ENCODE data around the gene EIF3B.
"Not testable (repeated sequence)": the region's sequence is repeated elsewhere in the genome, so short reads cannot be mapped to it uniquely, and the experiment has no call there.

EIF3B gene

DNA sequence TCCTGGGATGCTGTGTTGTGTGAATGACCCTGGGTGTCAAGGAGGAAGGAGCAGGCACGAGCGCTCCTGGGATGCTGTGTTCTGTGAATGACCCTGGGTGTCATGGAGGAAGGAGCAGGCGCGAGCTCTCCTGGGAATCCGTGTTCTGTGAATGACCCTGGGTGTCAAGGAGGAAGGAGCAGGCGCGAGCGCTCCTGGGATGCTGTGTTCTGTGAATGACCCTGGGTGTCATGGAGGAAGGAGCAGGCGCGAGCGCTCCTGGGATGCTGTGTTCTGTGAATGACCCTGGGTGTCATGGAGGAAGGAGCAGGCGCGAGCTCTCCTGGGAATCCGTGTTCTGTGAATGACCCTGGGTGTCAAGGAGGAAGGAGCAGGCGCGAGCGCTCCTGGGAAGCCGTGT is 22.9 kb downstream of the EIF3B start:
- not testable (repeated sequence) for DNase-seq (ENCODE audit: low spot score)

DNA sequence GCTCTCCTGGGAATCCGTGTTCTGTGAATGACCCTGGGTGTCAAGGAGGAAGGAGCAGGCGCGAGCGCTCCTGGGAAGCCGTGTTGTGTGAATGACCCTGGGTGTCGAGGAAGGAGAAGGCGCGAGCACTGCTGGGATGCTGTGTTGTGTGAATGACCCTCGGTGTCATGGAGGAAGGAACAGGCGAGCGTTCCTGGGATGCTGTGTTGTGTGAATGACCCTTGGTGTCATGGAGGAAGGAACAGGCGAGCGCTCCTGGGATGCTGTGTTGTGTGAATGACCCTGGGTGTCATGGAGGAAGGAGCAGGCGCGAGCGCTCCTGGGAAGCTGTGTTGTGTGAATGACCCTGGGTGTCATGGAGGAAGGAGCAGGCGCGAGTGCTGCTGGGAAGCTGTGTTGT is 23.5 kb downstream of the EIF3B start:
- not testable (repeated sequence) for DNase-seq (ENCODE audit: low spot score)

DNA sequence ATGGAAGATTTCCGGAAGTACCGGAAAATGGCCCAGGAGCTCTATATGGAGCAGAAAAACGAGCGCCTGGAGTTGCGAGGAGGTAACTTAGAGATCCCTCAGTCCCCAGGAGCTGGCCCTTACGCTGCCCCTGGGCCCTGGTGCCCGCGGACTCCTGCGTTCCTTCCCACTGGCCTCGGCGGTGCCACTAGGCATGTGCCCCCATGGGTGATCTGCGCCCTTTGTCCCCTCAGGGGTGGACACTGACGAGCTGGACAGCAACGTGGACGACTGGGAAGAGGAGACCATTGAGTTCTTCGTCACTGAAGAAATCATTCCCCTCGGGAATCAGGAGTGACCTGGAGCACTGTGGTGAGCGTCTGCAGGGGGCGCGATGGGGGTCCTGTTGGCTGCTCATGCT is 24.5 kb downstream of the EIF3B start:
- DNase-seq (ENCODE audit: low spot score) = no peak

DNA sequence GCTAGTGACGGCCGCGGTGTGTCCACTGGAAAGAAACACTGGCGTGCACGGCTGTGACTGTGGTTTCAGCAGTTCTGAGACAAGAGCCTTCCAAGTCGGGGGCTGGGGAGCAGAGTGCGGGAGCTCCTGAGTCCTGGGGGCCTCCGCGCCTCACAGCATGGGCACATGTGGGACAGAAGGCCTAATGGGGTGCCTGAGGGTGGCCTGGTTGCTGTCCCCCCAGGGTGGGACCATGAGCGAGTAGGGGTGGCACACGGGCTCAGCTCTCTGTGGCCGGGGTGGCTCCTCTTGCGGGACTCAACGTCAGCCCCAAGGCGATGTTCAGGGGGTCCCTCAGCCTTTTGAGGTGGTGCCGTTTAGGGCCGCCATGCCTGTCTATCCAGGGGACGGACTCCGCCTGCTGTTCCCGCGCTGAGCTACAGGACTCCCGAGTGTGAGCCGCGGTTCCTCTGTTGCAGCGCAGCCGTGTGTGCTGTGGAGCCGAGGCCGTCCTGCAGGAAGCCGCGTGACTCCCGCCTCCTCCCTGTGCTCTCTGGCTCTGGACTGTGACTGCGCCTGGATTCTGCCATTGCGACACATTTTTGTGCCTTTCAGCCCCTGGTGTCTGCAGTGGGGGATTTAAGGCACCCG is 25.3 kb downstream of the EIF3B start:
- no peak for DNase-seq (ENCODE audit: low spot score)

DNA sequence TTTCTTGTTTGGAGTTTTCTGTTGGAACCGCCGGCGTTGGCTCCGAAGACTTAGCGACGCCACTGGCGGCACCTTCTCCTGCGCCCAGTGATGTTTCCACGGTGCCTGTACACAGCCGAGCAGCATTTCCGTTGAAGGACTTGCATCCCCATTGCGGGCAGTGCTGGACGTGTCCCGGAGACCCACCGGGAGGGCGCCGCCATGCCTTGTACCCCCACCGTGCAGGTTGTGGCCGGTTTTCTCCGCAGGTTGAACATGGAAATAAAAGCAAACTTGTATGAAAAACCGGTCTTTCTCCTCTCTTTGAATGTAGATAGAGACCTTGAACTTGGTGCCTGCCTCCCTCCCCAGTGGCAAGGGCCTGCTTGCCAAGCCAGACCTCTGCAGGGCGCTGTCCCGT is 25.8 kb downstream of the EIF3B start:
- no peak for DNase-seq (ENCODE audit: low spot score)

DNA sequence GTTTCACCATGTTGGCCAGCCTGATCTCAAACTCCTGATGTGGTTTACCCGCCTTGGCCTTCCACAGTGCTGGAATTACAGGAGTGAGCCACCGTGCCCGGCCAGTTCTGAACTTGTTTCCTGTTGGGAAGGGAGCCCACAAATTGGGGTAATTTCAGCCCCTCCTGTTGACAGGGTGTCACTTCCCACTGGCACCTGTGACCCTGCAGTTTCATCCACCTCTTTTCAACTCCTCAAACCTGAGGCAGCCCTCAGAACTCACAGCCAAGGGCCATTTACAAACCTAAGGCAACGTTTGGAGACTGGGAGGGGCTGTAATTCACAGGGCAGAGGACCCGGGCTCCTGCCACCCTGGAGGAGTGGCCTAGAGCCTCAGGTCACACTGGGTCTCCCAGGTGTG is 26.6 kb downstream of the EIF3B start:
- DNase-seq (ENCODE audit: low spot score) = no peak

DNA sequence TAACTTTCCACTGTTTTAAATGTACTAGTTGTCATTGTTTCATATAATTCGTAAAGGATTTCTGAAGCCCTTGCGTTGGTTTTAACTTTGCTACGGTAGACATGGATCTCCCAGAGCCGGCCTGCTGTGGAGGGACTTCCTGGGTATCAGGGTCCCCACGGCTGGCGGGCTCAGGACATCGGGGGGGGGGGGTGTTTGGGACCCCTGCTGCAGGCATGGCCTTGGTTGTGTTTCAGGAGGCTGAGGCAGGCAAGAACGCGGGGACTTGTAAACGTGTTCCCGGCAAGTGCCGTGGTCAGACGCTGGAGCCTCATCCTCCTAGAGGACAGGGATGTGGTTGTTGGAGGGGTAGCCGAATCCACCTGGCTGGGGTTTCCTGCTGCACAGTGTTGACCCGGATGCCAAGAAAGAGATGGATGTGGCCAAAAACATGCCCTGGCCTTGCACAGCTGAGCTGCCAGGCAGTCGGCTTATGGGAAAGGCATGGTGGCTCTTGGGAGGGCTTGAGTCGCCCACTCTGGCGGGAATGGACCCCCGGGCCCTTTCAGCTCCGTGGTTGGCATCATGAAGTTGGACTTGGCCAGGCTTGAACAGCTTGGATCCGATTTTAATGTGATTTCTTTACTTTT is 27.4 kb downstream of the EIF3B start:
- no peak for DNase-seq (ENCODE audit: low spot score)

DNA sequence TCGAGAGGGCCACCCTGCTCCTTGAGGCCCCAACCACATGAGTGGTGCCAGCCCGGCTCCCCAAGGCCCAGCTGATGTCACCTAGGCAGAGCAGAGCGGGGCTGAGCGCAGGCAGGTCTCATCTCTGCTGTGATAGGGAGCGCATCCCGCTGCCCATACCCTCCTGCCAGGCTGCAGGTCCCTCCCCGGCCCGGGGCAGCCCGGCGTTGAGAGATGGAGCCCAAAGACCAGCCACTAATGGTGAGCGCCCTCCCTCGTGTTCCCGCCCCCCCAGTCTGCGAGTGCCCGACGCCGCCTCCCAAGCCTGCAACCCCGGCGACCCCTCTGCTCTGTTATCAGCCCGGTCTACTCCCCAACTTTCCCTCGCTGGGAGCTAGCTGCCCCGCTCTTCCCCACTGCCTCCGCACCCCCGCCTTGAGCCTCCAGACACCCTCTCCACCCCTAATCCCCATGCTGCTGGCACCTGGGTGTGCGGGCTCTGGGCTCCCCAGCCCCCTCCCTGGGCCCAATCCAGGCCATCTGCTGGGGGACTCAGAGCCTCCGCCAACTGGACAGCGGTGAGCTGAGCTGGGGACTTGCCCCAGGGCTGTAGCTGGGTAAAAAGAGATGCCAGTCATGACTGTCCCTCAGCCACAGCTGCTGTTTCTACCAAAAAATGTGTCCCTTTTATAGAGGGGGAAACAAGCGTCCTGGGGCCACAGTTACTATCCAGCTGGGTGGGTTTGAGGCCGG is 29.1 kb downstream of the EIF3B start:
- DNase-seq (ENCODE audit: low spot score) = no peak

DNA sequence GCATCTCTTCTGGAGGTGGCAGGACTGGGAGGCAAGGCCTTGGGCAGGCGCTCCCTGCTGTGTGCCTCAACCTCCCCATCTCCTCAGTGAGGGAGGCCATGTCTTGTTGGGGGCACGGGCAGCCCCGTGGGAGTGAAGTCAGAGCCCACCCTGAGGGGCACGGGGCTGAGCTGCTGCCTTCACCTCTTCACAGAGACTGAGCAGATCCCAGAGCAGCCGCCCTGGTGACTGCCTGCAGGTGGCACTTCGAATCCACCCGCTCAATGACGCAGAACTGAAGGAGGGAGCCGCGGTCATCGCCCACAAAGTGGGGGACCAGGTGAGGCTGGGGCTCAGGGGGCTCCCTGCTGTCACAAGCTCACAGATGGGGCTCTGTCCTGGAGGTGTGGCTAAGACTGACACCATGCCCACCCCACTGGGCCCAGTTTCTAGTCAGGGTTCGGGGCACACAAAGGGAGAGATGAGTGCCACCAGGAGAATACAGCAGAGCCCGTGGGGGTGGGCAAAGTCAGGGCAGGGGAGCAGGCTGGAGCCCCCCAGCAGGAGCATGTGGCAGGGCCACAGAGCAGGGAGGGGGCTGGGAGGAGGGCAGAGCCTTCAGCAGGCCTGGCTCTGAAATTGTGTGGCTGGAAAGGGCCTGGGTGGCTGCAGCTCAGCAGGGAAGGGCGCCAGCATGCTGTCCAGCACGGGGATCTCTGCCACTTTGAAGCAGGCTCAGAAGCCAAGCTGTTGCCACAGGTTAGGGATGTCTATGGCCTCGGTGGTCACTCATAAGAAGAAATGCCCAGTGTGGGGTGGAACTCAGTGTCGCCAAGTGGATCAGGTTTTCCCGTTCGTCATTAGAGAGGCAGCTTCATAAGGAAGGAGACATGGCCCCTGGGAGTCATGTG is 30.0 kb downstream of the EIF3B start:
- no peak for DNase-seq (ENCODE audit: low spot score)

DNA sequence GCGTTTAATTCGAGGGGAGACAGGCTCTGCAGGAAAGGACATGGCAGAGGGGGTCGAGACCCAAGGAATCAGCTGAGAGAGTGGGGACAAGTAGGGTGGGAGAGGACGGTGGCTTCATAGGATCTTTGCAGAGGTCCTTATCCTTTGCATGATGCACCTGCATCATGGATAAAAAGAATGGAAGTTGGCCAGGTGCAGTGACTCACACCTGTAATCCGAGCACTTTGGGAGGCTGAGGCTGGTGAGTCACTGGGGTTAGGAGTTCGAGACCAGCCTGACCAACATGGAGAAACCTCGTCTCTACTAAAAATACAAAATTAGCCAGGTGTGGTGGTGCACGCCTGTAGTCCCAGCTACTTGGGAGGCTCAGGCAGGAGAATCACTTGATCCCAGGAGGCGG is 31.5 kb downstream of the EIF3B start:
- not testable (repeated sequence) for DNase-seq (ENCODE audit: low spot score)

DNA sequence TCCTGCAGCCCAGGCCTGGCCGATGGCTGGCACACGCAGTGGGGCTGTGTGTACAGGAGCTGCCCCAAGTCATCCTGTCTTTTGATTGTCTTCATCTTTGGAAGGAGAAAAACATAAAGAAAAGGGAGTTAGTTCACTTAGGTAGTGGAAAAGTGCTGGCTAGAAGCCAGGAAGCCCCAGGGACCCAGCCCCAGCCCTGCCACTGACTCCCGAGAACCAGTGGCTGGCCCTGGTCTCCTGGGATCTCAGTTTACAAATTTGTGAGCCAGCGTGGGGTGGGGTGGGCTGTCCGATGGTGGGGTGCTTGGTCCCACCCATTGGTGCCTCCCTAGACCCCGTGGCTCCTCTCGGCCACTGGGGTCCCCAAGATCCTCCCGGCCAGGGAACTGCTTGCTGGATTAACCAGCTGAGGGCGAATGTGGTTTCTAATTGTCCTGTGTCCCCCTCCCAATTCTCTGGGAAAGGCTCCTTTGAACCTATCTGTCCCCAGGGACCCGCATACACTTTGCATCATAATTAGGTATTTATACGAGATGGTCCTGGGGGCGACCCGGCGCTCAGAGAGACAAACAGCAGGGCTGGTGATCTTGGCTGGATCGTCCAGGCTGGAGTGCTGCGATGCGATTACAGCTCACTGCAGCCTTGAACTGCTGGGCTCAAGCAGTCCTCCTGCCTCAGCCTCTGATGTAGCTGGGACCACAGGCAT is 32.5 kb downstream of the EIF3B start:
- no peak for DNase-seq (ENCODE audit: low spot score)

DNA sequence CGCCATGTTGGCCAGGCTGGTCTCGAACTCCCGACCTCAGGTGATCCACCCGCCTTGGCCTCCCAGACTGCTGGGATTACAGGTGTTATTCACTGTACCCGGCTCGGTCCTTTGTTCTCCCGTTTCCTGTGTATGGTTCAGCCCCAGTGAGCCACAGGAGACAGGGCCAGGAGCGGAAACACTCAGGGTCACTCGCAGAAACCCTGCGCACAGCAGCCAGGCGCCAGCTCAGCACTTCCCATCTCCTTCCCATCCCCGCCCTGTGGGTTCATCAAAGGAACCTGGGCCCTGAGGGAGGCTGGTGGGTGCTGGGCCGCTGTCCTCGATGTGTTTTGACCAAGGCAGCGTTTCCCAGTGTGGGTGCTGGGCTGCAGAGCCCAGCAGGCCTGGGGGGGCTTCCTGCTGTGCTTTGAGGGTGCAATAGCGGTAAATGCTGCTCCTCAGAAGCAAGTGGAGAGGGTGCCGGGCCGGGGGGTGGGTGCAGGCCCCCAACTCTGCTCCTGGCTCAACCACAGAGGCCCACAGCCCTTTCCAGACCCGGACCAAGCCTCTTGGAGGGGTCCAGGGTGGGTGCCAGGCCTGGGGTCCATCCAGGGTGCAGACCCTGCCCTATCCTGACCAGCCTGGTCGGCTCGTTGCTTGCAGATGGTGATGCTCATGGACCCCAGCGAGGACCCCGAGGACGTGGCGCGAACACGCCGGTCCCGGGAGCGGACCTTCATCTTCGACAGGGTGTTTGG is 33.4 kb downstream of the EIF3B start:
- no peak for DNase-seq (ENCODE audit: low spot score)

DNA sequence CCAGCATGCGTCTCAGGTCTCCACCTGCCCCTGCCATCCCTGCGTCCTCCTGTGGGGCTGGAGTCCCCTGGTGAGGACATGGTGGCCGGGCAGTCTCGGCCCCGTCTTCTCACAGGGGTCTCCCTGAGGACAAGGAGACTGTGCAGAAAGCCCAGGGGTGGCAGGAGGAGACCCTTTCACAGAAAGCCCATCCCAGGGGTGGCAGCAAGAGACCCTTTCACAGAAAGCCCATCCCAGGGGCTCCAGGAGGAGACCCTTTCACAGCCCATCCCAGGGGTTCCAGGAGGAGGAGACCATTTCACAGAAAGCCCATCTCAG is 34.0 kb downstream of the EIF3B start:
- no peak for DNase-seq (ENCODE audit: low spot score)

DNA sequence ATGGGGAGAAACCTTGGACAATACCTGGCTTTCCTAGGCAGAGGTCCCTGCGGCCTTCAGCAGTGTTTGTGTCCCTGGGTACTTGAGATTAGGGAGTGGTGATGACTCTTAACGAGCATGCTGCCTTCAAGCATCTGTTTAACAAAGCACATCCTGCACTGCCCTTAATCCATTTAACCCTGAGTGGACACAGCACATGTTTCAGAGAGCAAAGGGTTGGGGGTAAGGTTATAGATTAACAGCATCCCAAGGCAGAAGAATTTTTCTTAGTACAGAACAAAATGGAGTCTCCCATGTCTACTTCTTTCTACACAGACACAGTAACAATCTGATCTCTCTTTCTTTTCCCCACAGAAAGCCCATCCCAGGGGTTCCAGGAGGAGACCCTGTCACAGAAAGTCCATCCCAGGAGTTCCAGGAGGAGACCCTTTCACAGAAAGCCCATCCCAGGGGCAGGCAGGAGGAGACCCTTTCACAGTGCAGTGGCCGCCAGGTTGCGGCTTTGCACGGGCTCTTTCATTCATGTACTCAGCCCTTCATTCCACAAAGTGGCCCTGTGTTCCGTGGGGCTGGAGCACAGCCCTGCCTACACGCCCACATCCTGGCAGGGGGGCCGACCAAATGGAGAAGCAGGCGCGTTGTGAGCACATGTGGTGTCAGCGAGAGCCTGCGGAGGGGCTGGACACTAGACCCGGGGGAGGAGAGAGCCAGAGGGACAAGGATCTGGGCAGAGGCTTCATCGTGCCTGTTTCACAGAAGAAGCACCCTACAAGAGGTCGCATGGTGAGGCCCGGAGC is 35.6 kb downstream of the EIF3B start:
- DNase-seq (ENCODE audit: low spot score) = not testable (repeated sequence)

DNA sequence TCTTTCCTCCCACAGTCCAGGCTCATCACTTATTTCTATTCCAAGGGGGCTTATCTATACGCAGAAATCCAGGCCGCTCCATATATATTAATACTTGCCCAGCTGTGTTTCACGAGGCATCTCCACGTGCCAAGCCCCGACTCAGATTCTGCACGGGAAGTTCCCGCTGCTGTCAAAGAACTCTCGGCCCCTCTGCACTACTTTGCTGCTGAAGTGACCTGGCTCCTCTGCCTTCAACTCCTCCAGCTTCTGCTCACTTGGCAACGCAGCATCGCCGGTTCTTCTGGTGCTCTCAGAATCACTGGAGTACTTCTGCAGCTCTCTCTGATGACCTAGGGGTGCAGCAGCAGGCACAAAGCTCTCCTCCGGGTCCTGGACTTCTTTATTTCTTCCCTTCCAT is 39.1 kb downstream of the EIF3B start:
- no peak for DNase-seq (ENCODE audit: low spot score)

DNA sequence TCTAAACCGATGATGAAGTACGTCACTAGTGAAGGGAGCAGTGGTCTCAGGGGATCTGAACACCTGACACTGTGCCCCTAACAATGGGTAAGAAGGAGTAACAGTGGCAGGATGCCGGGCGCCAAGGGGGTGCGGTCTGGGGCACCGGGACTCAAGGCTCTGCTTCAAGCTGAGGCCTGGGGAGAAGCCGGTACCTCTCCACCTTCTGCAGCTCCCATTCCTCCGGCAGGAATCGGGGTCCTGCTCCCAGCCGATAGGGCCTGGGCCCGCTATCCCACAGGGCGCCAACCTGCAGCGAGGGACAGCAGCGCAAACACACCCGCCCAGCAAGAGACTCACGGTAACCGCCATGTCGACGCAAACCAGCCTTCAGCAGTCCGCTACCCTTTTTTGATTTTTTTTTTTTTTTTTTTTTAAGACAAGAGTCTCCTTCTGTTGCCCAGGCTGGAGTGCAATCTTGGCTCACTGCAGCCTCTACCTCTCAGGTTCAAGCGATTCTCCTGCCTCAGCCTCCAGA is 40.0 kb downstream of the EIF3B start:
- no peak for DNase-seq (ENCODE audit: low spot score)

DNA sequence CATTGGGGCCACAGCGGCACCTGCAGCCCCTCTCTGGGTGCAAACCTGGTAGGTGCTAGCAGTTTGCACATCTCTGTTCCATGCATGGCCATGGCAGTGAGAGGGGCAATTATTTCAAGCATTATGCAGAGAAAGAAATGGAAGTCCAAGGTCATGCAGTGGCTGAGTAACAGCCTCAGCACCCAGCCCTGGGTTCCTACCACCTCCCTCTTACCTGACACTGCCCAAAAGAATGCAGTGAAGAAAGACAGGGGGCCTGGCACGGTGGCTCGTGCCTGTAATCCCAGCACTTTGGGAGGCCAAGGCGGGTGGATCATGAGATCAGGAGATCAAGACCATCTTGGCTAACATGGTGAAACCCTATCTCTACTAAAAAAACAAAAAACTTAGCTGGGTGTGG is 43.9 kb downstream of the EIF3B start:
- DNase-seq (ENCODE audit: low spot score) = no peak

DNA sequence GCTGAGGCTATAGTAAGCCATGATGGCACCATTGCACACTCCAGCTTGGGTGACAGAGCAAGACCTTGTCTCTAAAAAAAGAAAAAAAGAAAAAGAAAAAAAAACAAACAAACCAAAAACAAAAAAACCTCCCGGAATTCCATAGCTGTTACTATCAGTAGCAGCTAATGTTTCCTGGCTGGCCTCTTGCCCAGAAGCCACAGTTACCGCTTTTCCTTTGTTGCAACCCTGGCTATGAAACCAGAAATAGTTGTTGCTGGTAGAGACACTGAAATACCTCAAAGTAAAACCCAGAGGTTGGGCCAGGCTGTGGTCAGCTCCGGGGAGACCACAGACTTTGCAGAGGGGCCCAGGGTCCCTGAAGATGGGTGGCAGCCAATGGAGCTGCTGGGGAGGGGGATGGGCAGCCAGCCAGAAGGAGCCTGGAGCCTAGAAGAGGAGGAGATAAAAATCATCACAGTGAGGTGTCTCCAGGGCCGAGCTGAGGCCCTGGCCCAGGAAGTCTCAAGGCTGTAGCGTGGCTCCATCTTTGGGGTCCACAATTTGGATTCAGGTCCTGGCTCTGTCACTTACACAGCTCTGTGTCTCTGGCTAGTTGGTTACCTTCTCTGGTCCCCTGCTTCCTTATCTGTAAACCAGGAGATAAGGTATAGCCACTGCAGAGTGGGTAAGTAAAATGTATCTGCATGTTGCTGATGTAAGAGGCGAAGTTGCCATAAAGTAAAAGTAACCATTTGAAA is 45.4 kb downstream of the EIF3B start:
- DNase-seq (ENCODE audit: low spot score) = peak; percentile 54

DNA sequence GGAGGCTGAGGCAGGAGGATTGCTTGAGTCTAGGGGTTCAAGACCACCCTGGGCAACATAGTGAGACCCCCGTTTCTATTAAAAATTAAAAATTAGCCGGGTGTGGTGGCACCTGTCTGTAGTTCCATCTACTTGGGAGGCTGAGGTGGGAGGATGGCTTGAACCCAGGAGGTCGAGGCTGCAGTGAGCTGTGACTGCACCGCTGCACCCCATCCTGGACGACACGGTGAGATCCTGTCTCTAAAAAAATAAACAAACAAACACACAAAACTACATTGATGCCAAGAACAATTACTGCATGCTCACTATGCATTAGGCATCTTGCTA is 48.0 kb downstream of the EIF3B start:
- no peak for DNase-seq (ENCODE audit: low spot score)

All from cerebellar cortex (tissue), 1 donor.